ENCODE measurements around the gene FLOT2.
A peak's percentile ranks its signal among the peaks of the same experiment; 100 is the strongest.
"Not testable (repeated sequence)": the region's sequence is repeated elsewhere in the genome, so short reads cannot be mapped to it uniquely, and the experiment has no call there.

FLOT2 gene

DNA sequence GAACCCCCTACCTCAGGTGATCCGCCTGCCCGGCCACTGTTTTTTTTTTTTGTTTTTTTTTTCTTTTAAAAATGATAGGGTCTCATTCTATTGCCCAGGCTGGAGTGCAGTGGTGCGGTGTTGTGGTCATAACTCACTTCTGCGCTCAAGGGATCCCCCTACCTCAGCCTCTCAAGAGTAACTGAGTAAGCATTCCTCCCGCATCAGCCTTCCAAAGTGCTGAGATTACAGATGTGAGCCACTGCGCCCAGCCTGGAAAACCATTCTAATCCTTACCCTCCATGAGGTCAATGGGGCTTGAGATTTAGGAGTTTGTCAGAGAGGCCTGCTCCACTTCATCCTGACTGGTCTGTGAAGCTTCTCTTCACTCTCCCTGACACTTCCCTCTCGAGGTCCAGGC lies 30.3 kb downstream of the FLOT2 start:
- DNase-seq = no peak

DNA sequence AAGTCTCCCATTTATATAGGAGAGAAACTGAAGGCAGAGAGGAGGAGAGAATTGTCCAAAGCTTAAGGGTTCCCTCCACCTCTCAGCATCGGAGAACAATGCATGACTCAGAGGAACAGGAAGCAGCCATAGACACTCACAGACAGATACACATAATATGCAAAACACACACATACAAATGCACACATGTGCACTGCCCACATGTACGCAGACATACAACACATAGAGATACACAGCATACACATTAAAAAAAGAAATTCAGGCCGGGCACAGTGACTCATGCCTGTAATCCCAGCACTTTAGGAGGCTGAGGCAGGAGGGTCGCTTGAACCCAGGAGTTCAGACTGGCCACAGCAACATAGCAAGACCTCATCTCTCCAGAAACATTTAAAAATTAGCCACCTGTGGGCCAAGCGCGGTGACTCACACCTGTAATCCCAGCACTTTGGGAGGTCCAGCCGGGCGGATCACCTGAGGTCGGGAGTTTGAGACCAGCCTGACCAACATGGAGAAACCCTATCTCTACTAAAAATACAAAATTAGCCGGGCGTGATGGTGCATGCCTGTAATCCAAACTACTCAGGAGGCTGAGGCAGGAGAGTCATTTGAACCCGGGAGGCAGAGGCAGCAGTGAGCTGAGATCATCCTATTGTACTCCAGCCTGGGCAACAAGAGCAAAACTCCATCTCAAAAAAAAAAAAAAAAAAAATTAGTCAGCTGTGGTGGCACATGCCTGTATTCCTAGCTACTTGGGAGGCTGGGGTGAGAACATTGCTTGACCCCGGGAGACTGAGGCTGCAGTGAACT lies 31.4 kb downstream of the FLOT2 start:
- DNase-seq = no peak

DNA sequence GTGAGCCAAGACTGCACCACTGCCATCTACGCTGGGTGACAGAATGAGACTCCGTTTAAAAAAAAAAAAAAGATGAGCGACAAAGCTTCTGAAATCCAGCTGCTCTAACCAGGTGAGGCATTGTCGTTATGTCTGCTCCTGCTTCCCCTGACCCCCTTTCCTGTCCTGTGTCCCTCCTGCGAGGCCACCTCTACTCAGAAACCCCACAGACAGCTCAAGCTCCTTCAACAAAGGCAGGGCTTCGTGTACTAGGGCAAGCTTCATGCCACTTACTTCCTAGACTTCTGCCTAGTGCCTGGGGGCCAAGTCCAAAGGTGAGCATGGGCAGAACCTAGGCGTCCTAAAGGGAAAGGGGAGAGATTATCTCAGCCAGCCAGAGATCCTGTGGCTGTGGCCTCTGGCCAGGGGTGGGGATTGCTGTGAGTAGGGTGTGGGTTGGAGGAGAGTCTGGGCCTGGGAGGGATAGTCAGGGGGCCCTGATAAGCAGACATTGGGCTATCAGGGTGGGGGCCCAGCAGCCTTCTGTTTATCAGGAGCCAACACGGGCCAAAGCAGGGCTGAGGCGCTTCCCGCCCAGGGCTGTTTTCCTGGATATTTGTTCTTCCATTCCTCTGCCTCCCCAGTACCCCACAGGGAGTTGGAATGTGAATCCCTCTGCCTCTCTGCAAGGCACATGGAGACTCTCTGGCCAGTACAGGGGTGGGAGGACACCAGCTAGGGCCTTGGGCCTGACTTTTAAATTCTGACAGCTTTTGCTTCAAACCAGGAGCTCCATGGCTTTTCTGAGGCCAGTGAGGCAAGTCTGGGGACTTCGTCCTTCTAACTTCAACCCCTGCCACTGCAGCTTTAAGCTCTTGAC lies 32.3 kb downstream of the FLOT2 start:
- no peak for DNase-seq

DNA sequence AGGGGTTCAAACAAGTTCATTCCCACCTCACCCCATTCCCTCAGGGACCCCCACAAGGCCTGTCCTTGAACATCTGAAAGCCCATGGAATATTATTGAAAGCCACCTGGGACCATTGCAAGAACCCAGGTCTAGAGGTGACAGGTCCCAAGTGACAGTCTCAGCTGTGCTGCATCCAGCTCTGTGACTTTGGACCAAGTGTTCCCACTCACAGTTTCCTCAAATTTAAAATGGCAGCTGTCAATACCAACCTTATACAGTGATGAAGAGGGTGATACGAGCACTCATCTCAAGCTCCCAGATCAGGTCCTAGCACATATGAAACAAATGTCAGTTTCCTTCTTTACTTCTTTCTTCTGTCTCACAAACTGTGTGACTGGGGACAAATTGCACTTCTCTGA lies 33.6 kb downstream of the FLOT2 start:
- no peak for DNase-seq

DNA sequence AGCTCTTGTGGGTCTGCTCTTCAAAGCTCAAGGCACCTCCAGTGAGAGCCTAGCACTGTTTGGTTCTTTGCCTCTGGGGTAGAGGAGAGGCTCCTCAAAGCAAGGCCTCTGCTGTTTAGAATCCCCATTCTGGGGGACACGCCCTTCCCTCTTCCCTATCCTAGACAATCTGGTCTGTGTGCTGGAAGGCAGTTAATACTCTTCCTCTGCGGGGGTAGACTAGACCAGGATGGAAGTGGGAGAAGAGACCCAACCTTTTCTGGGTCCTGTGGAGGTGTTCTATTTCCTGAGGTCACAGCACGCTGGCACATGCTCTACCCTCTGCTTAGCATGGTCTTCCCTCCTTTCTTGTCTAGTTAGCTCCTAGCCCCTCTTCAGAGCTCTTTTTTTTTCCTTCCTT lies 35.0 kb downstream of the FLOT2 start:
- DNase-seq = no peak

DNA sequence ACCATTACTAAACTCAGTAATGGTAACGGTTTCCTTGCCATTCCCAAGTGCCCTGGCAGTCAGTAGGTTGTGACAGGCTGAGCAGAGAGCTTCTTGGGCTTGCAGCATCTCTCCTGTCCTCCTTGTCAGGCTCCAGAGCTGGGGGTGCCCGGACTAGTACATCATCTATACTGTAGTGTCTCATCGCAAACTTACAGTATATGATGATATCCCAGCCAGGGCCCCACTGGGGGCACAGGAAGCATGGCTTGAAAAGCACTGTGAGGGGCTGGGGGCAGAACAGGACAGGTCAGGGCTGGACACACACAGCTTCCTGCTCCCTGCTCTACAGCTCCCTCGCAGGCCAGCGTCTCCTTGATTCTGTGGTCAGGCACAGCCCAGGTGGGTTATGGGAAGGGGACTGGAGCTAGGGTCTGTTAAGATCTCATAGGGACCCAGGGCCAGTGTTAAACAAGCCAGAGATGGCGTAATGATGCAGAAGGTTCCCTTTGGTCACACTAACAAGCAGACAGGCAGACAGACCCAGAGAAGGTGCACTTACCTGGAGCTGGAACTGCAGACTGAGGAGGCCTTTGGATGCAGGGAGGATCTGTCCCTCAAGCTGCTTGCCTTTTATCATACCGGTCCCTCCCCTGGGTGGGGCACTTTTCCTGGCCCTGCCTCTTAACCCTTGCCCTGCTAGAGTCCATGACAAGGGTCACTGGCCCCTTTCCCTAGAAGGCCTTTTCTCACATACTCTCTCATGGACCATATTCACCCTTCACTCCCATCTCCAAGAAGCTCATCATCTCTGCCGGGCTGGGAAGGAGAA lies 35.9 kb downstream of the FLOT2 start:
- DNase-seq = no peak

- DNase-seq = no peak
These were observed 37.1 kb downstream of the FLOT2 start for GRCh38 chr17:28860363-28860808.

DNA sequence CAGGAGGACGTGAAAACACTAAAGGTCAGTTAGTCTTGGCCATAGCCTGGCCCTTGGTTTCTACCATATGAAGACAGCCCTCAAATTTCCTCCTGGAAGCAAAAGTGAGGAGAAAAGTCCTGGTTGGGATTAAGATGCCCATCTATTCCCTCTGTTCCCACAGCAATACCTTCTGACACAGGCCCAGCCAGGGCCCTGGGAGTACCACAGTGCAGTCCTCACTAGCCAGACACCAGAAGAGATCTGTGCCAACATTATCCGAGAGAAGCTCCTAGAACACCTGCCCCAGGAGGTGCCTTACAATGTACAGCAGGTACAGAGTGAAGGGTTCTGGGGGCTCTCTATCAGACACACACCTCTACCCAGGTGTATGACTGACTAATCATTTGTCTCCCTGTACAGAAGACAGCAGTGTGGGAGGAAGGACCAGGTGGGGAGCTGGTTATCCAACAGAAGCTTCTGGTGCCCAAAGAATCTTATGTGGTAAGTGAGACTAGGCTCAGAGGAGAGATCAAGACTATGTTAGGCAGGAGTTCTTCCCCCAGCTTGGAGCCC lies 38.7 kb downstream of the FLOT2 start:
- no peak for DNase-seq

DNA sequence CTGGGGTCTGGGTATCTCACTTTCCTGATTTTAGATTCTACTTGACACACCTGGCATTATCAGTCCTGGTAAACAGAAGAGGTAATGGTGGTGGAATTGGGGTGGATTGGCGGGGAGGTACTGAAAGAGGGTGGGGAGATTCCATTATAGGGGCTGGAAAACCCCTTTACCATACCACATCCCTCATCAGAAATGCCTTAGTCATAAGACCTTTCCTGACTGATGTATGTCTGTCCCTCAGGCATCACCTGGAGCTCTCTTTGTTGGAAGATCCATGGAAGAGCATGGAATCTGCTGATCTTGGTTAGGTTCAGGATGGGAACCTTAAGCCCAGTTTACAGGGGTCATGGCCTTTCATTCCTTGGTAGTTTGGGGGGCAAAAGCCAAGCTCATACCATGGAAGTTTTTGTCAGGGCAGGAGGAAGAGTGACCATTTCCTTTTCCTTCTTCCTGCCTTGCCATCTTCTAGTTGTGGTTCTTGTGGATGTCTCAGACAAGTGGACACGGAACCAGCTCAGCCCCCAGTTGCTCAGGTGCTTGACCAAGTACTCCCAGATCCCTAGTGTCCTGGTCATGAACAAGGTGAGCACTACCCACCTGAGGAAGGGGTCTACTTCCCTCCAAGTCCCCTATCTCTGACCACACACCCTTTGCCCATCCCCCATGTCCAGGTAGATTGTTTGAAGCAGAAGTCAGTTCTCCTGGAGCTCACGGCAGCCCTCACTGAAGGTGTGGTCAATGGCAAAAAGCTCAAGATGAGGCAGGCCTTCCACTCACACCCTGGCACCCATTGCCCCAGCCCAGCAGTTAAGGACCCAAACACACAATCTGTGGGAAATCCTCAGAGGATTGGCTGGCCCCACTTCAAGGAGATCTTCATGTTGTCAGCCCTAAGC lies 39.4 kb downstream of the FLOT2 start:
- no peak for DNase-seq

DNA sequence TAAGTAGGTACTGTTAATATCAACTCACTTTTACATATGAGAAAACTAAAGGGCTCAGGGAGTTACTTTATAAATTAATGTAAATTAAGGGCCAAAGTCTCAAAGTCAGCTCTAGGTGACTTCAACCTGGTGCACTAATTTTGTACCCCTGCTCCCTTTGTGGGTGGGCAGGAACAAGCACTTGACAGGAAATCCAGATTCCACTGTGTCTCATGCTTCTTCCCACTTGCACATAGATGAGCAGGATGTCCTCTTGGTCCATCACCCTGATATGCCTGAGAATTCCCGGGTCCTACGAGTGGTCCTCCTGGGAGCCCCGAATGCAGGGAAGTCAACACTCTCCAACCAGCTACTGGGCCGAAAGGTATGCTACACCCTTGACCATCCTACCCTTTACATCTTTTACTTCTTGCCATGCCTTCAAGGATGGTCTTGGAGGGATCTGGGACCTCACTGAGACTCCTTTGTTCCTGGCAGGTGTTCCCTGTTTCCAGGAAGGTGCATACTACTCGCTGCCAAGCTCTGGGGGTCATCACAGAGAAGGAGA lies 41.4 kb downstream of the FLOT2 start:
- DNase-seq = no peak

DNA sequence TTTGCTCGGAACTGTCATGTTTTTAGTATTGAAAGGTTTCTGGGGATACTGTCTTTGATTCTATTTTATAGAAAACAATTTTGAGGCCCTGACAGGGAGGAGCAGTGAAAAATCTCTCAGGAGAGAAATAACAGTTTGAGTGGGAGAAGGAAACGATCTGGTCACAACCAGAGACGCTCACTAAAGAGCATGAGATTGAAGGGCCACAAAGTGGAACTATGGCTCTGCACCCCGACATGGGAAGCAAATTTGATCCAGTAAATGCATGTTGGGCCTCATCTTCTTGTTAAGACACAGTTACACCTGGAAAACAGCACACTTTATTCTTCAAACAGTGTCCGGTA lies 42.2 kb downstream of the FLOT2 start:
- DNase-seq = no peak

- peak; percentile 81 for DNase-seq
These were observed 42.8 kb downstream of the FLOT2 start, which contains the start of gene ERAL1 for GRCh38 chr17:28854457-28855335. Gene ERAL1 (plus strand): TSS chr17:28855016. CDS start chr17:28855035, 19 bp downstream.

DNA sequence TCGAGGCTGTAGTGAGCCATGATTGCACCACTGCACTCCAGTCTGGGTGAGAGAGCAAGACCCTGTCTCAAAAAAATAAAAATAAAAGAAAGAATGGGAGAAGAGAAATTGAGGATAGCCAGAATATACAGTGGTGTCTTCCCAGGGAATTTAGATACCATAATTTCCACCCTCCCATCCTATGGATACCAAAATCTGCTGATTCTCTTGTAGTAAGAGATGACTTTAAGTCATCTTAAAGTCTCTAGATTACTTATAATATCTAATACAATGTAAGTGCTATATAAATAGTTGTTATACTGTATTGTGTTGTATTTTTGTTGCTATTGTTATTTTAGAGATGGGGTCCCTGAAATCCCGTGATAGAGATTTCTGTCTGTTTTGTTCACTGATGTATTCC lies 44.2 kb downstream of the FLOT2 start:
- no peak for DNase-seq

DNA sequence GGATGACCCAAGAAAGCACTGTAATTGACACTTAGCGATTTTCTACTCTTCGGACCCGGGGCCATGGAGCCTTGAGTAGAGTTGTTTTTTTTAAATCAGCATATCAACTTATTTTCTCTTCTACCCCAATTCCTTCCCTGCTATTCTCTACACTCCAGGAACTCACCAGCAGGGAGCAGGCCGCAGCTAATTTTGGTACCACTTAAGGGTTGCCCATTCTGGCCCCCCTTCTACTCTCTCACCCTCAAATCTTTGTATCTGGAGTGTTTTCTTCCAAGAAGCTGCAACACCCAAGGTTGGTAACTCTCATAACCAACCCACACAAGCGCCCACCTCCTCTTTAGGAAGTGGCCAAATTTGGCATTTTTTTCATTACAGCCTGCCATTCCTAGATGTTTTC lies 48.3 kb downstream of the FLOT2 start:
- no peak for DNase-seq

- DNase-seq = peak; percentile 47
These were observed 48.9 kb downstream of the FLOT2 start for GRCh38 chr17:28848667-28849066.

DNA sequence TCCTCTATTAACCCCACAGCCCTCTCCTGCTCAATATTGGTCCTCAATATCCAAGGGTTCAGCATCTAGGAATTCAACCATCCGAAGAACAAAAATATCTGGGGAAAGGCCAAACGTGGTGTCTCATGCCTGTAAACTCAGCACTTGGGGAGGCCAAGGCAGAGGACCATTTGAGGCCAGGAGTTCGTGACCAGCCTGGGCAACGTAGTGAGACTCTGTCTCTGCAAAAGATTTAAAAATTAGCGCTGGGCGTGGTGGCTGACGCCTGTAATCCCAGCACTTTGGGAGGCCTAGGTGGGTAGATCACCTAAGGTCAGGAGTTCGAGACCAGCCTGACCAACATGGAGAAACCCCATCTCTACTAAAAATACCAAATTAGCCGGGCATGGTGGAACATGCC lies 50.8 kb downstream of the FLOT2 start:
- not testable (repeated sequence) for DNase-seq

GRCh38 chr17:28846231-28846630 lies 51.3 kb downstream of the FLOT2 start:
- DNase-seq = no peak

GRCh38 chr17:28843816-28844148 lies 53.8 kb downstream of the FLOT2 start:
- DNase-seq = no peak

GRCh38 chr17:28842282-28843012 lies 55.1 kb downstream of the FLOT2 start, which contains the start of gene FAM222B:
Gene FAM222B (minus strand): TSS chr17:28842790. CDS start chr17:28766667, 76,123 bp downstream.
- DNase-seq = peak; percentile 91

DNA sequence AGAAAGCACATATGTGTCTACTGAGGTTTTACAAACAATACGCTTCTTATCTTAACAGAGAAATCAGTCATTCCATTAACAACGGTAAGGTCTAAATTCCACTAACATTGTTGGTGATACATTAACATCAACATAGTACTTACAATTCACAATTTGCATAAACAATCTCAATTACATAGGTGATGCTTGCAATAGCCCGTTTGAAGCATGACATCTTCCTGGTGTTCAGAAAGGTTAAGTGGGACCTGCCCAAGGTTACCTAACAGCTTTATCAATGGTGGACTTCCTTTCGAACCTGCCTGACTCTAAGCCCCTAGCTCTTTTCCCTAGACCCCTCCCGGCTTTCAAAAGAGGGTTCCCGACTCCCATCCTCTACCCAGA lies 55.6 kb downstream of the FLOT2 start:
- no peak for DNase-seq
